Stimulated activated CD8-positive, alpha-beta memory T cell treated with anti-CD3 and anti-CD28 coated beads, Interleukin-7, amount 100 ng/mL, for 4 hours (primary cell): ENCODE measurements around the gene PRSS48.
"Not testable (repeated sequence)": the region's sequence is repeated elsewhere in the genome, so short reads cannot be mapped to it uniquely, and the experiment has no call there.

ENCODE experiments used
- DNase-seq, 2 donors: peaks; one replicate each; pipeline ENCODE4 v3.0.0-alpha.2; 2020; ENCODE audit warnings: low read depth in 2 of 2

Gene PRSS48

GRCh38 chr4:151260526-151260925 lies 16.4 kb upstream of the PRSS48 start:
- DNase-seq, result no peak

GRCh38 chr4:151263455-151263854 lies 13.5 kb upstream of the PRSS48 start:
- DNase-seq, result no peak

- no peak for DNase-seq
These were observed 10.5 kb upstream of the PRSS48 start for GRCh38 chr4:151266497-151266896.

- no peak for DNase-seq
These were observed 9.9 kb upstream of the PRSS48 start for GRCh38 chr4:151267104-151267503.

- no peak for DNase-seq
These were observed 9.0 kb upstream of the PRSS48 start for GRCh38 chr4:151267822-151268535.

- DNase-seq, result not testable (repeated sequence)
These were observed 8.1 kb upstream of the PRSS48 start for GRCh38 chr4:151268905-151269304.

GRCh38 chr4:151284534-151285245 lies 7.7 kb downstream of the PRSS48 start:
- DNase-seq, result no peak

- no peak for DNase-seq
These were observed 10.4 kb downstream of the PRSS48 start for GRCh38 chr4:151287409-151287808.

GRCh38 chr4:151291485-151291884 lies 14.5 kb downstream of the PRSS48 start:
- DNase-seq, result no peak

GRCh38 chr4:151292038-151292437 lies 15.1 kb downstream of the PRSS48 start:
- DNase-seq, result no peak

- no peak for DNase-seq
These were observed 18.0 kb downstream of the PRSS48 start for GRCh38 chr4:151294833-151295496.

GRCh38 chr4:151296227-151296626 lies 19.3 kb downstream of the PRSS48 start:
- DNase-seq, result no peak

- no peak for DNase-seq
These were observed 20.2 kb downstream of the PRSS48 start for GRCh38 chr4:151297170-151297569.

- DNase-seq, result no peak
These were observed 25.5 kb downstream of the PRSS48 start for GRCh38 chr4:151302432-151302831.

- no peak for DNase-seq
These were observed 27.3 kb downstream of the PRSS48 start for GRCh38 chr4:151304226-151304625.

GRCh38 chr4:151304755-151305154 lies 27.8 kb downstream of the PRSS48 start:
- DNase-seq, result no peak

- no peak for DNase-seq
These were observed 33.3 kb downstream of the PRSS48 start for GRCh38 chr4:151310124-151310728.

GRCh38 chr4:151313306-151314009 lies 36.5 kb downstream of the PRSS48 start:
- DNase-seq, result no peak

- no peak for DNase-seq
These were observed 37.0 kb downstream of the PRSS48 start for GRCh38 chr4:151314010-151314355.

- no peak for DNase-seq
These were observed 37.5 kb downstream of the PRSS48 start for GRCh38 chr4:151314479-151314878.

GRCh38 chr4:151315212-151315886 lies 38.4 kb downstream of the PRSS48 start:
- DNase-seq, result no peak
